Transverse colon (tissue), 4 donors: ENCODE measurements around the gene KLF2. TPM values are rescaled to one million over a fixed set of nuclear protein-coding genes. Genes with fewer than 3 reads are reported as not detected.

Experiments
- DNase-seq: peaks from one replicate; pipeline ENCODE4 v3.0.0-alpha.2; 2019
- H3K27ac ChIP-seq, 4 donors: fragments of 200-600 bp; sonication (generic); 2 replicates each; pipeline ENCODE4 v1.5.1; 2016 to 2018; ENCODE audit warnings: inconsistent platforms in 4 of 4
- H3K27me3 ChIP-seq: fragments of 200-600 bp; sonication (generic); 2 replicates; pipeline ENCODE4 v1.5.1; 2017; ENCODE audit warnings: inconsistent platforms
- H3K36me3 ChIP-seq, 4 donors: fragments of 200-600 bp; sonication (generic); 2 replicates each; pipeline ENCODE4 v1.5.1; 2017 to 2019; ENCODE audit warnings: inconsistent platforms in 4 of 4
- H3K4me1 ChIP-seq, 4 donors: fragments of 200-600 bp; sonication (generic); 2 replicates each; pipeline ENCODE4 v1.5.1; 2017 to 2020; ENCODE audit warnings: inconsistent platforms in 4 of 4
- H3K4me3 ChIP-seq, 4 donors: fragments of 200-600 bp; sonication (generic); 1 replicate in 1 of 4; 2 replicates in 3 of 4; pipeline versions ENCODE4 v1.5.1 to v1.6.1; 2017 to 2019; ENCODE audit warnings: inconsistent platforms in 4 of 4
- H3K9me3 ChIP-seq, 2 donors: fragments of 200-600 bp; sonication (generic); 2 replicates each; pipeline ENCODE4 v1.5.1; 2017 to 2019; ENCODE audit warnings: inconsistent platforms in 2 of 2
- CTCF ChIP-seq, 5 experiments: fragments of 200-600 bp in 3 of 5; fragments of 450-650 bp in 2 of 5; sonication (generic) in 3 of 5; IDR thresholded peaks; 1 replicate in 2 of 5; 2 replicates in 3 of 5; pipeline ENCODE4 v1.5.1; 2016 to 2017; ENCODE audit warnings: antibody characterized with exemption in 5 of 5, inconsistent platforms in 3 of 5, mild to moderate bottlenecking in 2 of 5, moderate library complexity in 1 of 5
- EP300 ChIP-seq: sonication (generic); formaldehyde crosslinking; IDR thresholded peaks from one replicate; pipeline ENCODE4 v1.6.1; 2017; ENCODE audit warnings: antibody characterized with exemption, low read depth
- POLR2A ChIP-seq: fragments of 450-650 bp; IDR thresholded peaks from one replicate; pipeline ENCODE4 v1.6.1; 2016; ENCODE audit warnings: antibody characterized with exemption, mild to moderate bottlenecking, moderate library complexity
- POLR2AphosphoS5 ChIP-seq, 3 donors: sonication (generic); formaldehyde crosslinking; IDR thresholded peaks; one replicate each; pipeline ENCODE4 v1.6.1; 2016; ENCODE audit warnings: antibody characterized with exemption in 3 of 3
- WGBS, 2 donors: methylation state at CpG; one replicate each; pipeline ENCODE4 v1.1.5; 2018; ENCODE audit warnings: low coverage in 1 of 2; 5-methylcytosine and 5-hydroxymethylcytosine counted together
- in situ Hi-C, 4 donors: fragments of 200-750 bp; cut with MboI; loops; one replicate each; pipeline versions ENCODE4 v1.15.0 to v1.15.1; 2017; ENCODE audit warnings: low sequenced_read_pairs in 3 of 4, low pct_ligation_motif_present in 1 of 4, low pct_unique_long_range_greater_than_20kb in 1 of 4
- intact Hi-C: fragments of 100-400 bp; cut with DNase I; formaldehyde crosslinking; loops from one replicate; pipeline ENCODE4 v1.15.1; 2023; ENCODE audit warnings: low total_unique reads
- total RNA-seq, 4 donors: library from RNA; depleted of rRNA; stranded (reverse); fragments of >200 nt; gene quantifications; one replicate each; pipeline ENCODE4 v1.1.0, GENCODE V29; 2016

KLF2 gene
- total RNA-seq, result 10 to 100 TPM; 19.9 to 74.4 (median 48.9) TPM

DNA sequence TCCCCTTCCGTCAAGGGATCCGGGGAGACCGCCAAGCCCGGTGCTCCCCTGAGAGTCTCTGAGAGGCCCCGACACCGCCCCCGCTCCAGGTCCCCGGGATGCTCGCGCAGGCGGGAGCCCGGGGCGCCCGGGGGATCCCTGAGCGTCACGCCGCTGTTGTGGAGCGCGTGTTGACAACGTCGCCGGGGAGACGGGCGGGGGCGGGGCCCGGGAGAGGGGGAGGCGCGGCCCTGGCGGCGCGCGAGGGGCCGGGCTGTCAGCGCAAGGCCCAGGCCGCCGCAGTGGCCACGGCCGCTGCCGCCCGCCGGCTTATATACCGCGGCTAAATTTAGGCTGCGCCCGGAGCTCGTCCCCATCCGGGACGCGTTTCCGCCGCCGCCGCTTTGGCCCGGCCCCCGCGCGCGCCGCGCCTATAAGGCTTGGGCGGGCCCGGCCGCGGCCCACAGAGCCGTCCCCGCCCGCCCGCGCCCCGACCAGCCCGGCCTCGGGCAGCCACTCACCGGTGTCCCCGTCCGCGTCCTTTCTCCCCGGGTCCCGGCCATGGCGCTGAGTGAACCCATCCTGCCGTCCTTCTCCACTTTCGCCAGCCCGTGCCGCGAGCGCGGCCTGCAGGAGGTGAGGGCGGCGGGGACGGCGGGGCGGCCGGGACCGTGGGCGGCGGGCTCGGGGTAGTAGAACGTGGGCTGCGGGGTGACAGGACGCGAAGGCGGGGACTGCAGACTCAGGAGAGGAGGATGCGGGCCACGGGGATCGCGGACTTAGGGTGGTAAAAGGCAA lies at the start of gene KLF2:
Gene KLF2, plus strand, starts transcription at position 443 of the 777 bp plus-strand sequence. Its CDS starts 98 bp downstream, at position 541.
- intact Hi-C loops, result loop anchor here (5.0 kb wide), 2 partner anchors 42 to 252 kb away; no protein-coding TSS in a partner anchor
- TF ChIP-seq CTCF (IDR thresholded peaks at IDR 0.05), result no peak
- no peak for TF ChIP-seq EP300
- TF ChIP-seq POLR2A, result peak; percentile 80
- peak; percentile 90 to 97 (median 94) for TF ChIP-seq POLR2AphosphoS5 (IDR thresholded peaks at IDR 0.05)
- Histone ChIP-seq H3K4me1 (peaks cover 4 to 37% (median 23%) of the 10 kb centered on the region in 4 donors), H3K4me3 (peak within 1 kb of the TSS; percentile 53 to 77 (median 66)), H3K27me3 (no peaks in the 10 kb centered on the region), H3K9me3 (no peaks in the 10 kb centered on the region), H3K27ac (peak within 1 kb of the TSS; percentile 84 to 92 (median 90)), H3K36me3 (no peaks in the 10 kb centered on the region)
- in situ Hi-C loops, result no loop called here
- 2% methylated on average over 34 of the region's 105 CpGs; no CpG with 5 or more reads in 1 of the 2 donors for WGBS, 2 donors
- DNase-seq, result peak; percentile 90

GRCh38 chr19:16280306-16280705 lies 44.3 kb upstream of the KLF2 start:
- 83 to 90% methylated on average over 1 to 4 of the region's 4 CpGs for WGBS, 2 donors
- no peak for TF ChIP-seq POLR2A
- no peak for TF ChIP-seq POLR2AphosphoS5 (IDR thresholded peaks at IDR 0.05)
- TF ChIP-seq CTCF (IDR thresholded peaks at IDR 0.05), result no peak
- TF ChIP-seq EP300, result no peak
- no peak overlapping the region for H3K4me3 ChIP-seq
- no peaks in the 10 kb centered on the region for H3K27me3 ChIP-seq
- H3K9me3 ChIP-seq, result no peaks in the 10 kb centered on the region
- no peaks in the 10 kb centered on the region for H3K36me3 ChIP-seq
- H3K4me1 ChIP-seq, result peaks cover 0 to 28% (median 14%) of the 10 kb centered on the region in 4 donors
- in situ Hi-C loops, result no loop called here
- intact Hi-C loops, result loop anchor here (5.0 kb wide), 1 partner anchor 47 kb away; no protein-coding TSS in a partner anchor
- no peak overlapping the region for H3K27ac ChIP-seq
- DNase-seq, result no peak

DNA sequence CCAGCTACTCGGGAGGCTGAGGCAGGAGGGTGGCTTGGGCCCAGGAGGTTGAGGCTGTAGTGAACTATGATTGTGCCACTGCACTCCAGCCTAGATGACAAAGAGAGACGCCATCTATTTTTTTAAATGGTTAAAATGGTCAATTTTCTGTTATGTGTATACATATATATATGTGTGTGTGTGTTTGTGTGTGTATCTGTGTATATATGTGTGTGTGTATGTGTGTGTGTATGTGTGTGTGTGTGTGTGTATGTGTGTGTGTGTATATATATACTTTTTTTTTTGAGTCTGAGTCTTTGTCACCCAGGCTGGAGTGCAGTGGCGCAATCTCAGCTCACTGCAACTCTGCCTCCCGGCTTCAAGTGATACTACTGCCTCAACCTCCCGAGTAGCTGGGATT lies 42.9 kb upstream of the KLF2 start:
- no peak overlapping the region for H3K4me3 ChIP-seq
- TF ChIP-seq POLR2AphosphoS5 (IDR thresholded peaks at IDR 0.05) (no peak), EP300 (no peak), CTCF (IDR thresholded peaks at IDR 0.05) (no peak), POLR2A (no peak)
- intact Hi-C loops (loop anchor here (5.0 kb wide), 1 partner anchor 46 kb away; no protein-coding TSS in a partner anchor), in situ Hi-C loops (no loop called here)
- no peaks in the 10 kb centered on the region for H3K36me3 ChIP-seq
- no peaks in the 10 kb centered on the region for H3K9me3 ChIP-seq
- no peak for DNase-seq
- WGBS, 2 donors, result 94 to 100% methylated on average over 4 to 5 of the region's 5 CpGs
- H3K27ac ChIP-seq, result no peak overlapping the region
- H3K4me1 ChIP-seq, result peaks cover 0 to 42% (median 17%) of the 10 kb centered on the region in 4 donors
- peaks cover 12% of the 10 kb centered on the region for H3K27me3 ChIP-seq

DNA sequence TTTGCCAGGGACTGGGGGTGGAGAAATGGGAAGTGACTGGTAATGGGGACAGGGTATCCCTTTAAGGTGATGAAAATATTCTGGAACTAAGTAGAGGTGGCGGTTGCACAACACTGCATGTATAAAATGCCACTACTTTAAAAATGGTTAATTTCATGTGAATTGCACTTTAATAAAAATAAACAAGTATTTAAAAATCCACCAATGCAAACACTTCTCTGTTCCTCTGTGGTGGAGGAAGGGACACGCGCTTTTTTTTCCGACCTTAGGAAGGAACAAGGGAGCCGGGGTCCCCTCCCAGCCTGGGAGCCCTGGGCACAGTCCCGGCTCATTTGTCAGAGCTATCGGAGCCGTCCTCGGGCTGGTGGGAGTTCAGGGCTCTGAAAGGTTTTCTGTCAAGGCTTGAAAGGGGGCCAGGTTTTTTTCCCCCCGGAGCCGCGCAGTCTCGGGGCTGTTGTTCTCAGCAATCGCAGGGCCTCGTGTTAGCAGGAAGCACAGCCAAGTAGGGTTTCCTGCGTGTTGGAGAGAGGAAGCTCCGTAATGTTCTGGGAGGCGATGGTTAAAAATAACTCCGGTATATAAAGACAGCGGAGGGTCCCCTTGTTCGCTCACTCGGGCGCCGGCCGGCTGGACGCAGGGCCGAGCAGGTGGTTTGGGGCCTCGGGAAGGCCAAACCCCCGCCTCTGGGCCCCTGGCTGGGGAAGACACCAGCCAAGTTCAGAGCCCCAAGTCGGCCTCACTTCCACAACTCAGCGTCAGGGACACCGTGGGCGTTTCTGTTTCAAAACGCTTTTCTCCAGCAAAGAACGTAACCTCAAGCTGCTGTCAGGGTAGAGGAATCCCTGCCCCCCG lies 41.2 kb upstream of the KLF2 start:
- Histone ChIP-seq H3K4me3 (peak overlapping the region in 2 of 4 donors; percentile 11 to 24), H3K9me3 (no peaks in the 10 kb centered on the region), H3K27ac (peak overlapping the region; percentile 79 to 89 (median 88)), H3K36me3 (no peaks in the 10 kb centered on the region), H3K27me3 (peaks cover 22% of the 10 kb centered on the region), H3K4me1 (peaks cover 0 to 42% (median 17%) of the 10 kb centered on the region in 4 donors)
- no peak for TF ChIP-seq CTCF (IDR thresholded peaks at IDR 0.05)
- peak; percentile 70 for TF ChIP-seq POLR2A
- peak; percentile 69 for TF ChIP-seq EP300
- peak; percentile 71 to 86 (median 81) for TF ChIP-seq POLR2AphosphoS5 (IDR thresholded peaks at IDR 0.05)
- peak; percentile 60 for DNase-seq
- WGBS, 2 donors, result 48 to 65% methylated on average over 3 to 36 of the region's 36 CpGs
- intact Hi-C loops (loop anchor here (5.0 kb wide), 1 partner anchor 44 kb away; no protein-coding TSS in a partner anchor), in situ Hi-C loops (no loop called here)
